ENCODE data around the gene PEX14. TPM values are rescaled to one million over a fixed set of nuclear protein-coding genes. Genes with fewer than 3 reads are reported as not detected.

The PEX14 gene
- total RNA-seq, 2 donors from 2014 or later: 19.5 to 29.3 TPM

GRCh38 chr1:10607228-10607627 is 132.5 kb downstream of the PEX14 start:
- Histone ChIP-seq H3K27me3 (no peaks in the 10 kb centered on the region), H3K36me3 (no peaks in the 10 kb centered on the region), H3K4me3 (no peak overlapping the region), H3K9ac (ENCODE audit: low read depth in 2 of 2, low read length in 2 of 2) (no peak overlapping the region), H3K9me3 (no peaks in the 10 kb centered on the region), H3K4me1 (no peaks in the 10 kb centered on the region), H3K27ac (no peak overlapping the region)
- intact Hi-C loops (cut with DNase I): no loop called here
- no peak for DNase-seq
- TF ChIP-seq, protein P1, sequence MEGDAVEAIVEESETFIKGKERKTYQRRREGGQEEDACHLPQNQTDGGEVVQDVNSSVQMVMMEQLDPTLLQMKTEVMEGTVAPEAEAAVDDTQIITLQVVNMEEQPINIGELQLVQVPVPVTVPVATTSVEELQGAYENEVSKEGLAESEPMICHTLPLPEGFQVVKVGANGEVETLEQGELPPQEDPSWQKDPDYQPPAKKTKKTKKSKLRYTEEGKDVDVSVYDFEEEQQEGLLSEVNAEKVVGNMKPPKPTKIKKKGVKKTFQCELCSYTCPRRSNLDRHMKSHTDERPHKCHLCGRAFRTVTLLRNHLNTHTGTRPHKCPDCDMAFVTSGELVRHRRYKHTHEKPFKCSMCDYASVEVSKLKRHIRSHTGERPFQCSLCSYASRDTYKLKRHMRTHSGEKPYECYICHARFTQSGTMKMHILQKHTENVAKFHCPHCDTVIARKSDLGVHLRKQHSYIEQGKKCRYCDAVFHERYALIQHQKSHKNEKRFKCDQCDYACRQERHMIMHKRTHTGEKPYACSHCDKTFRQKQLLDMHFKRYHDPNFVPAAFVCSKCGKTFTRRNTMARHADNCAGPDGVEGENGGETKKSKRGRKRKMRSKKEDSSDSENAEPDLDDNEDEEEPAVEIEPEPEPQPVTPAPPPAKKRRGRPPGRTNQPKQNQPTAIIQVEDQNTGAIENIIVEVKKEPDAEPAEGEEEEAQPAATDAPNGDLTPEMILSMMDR (IDR thresholded peaks at IDR 0.05): no peak

DNA sequence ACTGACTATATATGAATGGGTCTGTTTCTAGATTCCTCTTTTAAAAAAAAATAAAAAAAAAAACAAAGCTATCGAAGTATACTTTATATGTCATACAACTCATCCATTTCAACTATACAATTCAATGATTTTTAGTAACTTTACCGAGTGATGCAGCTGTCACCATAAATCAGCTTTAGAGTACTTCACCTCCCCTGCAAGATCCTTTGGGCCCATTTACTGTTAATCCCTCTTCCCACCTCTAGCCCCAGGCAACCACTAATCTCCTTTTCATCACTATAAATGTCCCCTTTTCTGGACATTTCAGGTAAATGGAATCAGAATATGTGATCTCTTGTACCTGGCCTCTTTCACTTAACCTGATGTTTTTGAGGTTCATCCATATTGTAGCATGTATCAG is 133.9 kb downstream of the PEX14 start:
- TF ChIP-seq, protein P1 (IDR thresholded peaks at IDR 0.05): no peak
- H3K9ac ChIP-seq (ENCODE audit: low read depth in 2 of 2, low read length in 2 of 2): no peak overlapping the region
- no peak overlapping the region for H3K4me3 ChIP-seq

DNA sequence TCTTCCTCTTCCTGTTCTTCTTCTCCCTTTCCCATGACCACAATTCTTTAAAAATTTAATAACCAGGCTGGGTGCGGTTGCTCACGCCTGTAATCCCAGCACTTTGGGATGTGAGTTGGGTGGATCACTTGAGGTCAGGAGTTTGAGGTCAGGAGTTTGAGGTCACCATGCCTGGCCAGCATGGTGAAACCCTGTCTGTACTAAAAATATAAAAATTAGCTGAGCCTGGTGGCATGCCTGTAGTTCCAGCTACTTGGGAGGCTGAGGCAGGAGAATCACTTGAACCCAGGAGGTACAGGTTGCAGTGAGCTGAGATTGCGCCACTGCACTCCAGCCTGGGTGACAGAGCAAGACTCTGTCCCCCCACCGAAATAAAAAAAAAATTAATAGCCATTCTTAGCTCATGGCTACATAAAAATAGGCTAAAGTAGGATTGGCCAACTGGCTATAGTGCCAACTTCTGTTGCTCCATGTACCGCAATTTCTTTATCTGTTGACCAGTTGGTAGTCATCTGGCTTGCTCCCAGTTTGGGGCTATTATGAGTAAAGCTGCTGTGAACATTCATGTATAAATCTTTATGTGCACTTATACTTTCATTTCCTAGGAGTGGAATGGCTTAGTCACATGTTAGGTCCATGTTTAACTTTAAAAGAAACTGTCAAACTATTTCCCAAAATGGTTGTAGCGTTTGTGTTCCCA is 136.3 kb downstream of the PEX14 start:
- Histone ChIP-seq H3K27ac (no peak overlapping the region), H3K9ac (ENCODE audit: low read depth in 2 of 2, low read length in 2 of 2) (no peak overlapping the region), H3K27me3 (no peaks in the 10 kb centered on the region), H3K9me3 (no peaks in the 10 kb centered on the region), H3K4me1 (no peaks in the 10 kb centered on the region), H3K36me3 (no peaks in the 10 kb centered on the region), H3K4me3 (no peak overlapping the region)
- DNase-seq: no peak
- TF ChIP-seq, protein P1 (IDR thresholded peaks at IDR 0.05): no peak
- intact Hi-C loops (cut with DNase I): no loop called here

More for the DNA sequence above, 133.9 kb downstream of the PEX14 start:
- Histone ChIP-seq H3K27me3 (no peaks in the 10 kb centered on the region), H3K27ac (no peak overlapping the region), H3K4me1 (no peaks in the 10 kb centered on the region), H3K9me3 (no peaks in the 10 kb centered on the region), H3K36me3 (no peaks in the 10 kb centered on the region)
- no peak for DNase-seq
- intact Hi-C loops (cut with DNase I): no loop called here

GRCh38 chr1:10612436-10613160 is 137.8 kb downstream of the PEX14 start:
- DNase-seq: no peak
- Histone ChIP-seq H3K9me3 (no peaks in the 10 kb centered on the region), H3K4me1 (no peaks in the 10 kb centered on the region), H3K27me3 (no peaks in the 10 kb centered on the region), H3K27ac (no peak overlapping the region), H3K4me3 (no peak overlapping the region), H3K9ac (ENCODE audit: low read depth in 2 of 2, low read length in 2 of 2) (no peak overlapping the region), H3K36me3 (no peaks in the 10 kb centered on the region)
- intact Hi-C loops (cut with DNase I): no loop called here
- TF ChIP-seq, protein P1 (IDR thresholded peaks at IDR 0.05): no peak

DNA sequence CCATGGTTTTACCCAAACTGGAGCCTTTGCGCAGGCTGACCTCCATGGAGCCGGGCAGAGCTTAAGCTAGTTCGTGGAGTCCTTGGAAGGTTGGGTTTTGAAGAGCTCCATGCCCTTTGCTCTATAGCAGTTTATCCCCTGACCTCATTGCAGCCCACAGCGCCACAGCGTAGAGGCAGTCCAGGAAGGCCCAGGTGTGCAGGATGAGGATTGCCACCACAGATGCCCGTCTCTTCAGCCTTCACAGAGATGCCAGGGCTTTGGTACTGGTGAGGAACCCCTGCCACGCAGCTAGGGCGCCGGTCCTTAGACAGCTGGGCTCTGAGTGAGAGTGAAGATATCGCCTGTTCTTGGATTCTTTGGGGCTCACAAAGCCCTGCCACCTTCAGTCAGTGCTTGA is 138.6 kb downstream of the PEX14 start:
- H3K4me1 ChIP-seq: no peaks in the 10 kb centered on the region
- H3K4me3 ChIP-seq: no peak overlapping the region
- intact Hi-C loops (cut with DNase I): no loop called here
- TF ChIP-seq, protein P1 (IDR thresholded peaks at IDR 0.05): no peak
- H3K36me3 ChIP-seq: no peaks in the 10 kb centered on the region
- H3K27me3 ChIP-seq: no peaks in the 10 kb centered on the region
- no peaks in the 10 kb centered on the region for H3K9me3 ChIP-seq
- DNase-seq: no peak
- no peak overlapping the region for H3K27ac ChIP-seq
- H3K9ac ChIP-seq (ENCODE audit: low read depth in 2 of 2, low read length in 2 of 2): no peak overlapping the region

All from colonic mucosa (tissue), 4 donors.